Upper lobe of left lung (tissue), 4 donors: Measurements from ENCODE around the gene CCDC85B.

Source experiments
- POLR2A ChIP-seq, 4 donors: fragments of 450-650 bp; IDR thresholded peaks; one replicate each; pipeline ENCODE4 v1.5.1; 2016 to 2017; ENCODE audit warnings: antibody characterized with exemption in 4 of 4, mild to moderate bottlenecking in 2 of 4
- POLR2AphosphoS5 ChIP-seq, 2 donors: sonication (generic); formaldehyde crosslinking; IDR thresholded peaks; one replicate each; pipeline ENCODE4 v1.5.1; 2017; ENCODE audit warnings: antibody characterized with exemption in 2 of 2
- TF ChIP-seq, protein P1 (sequence below), 6 experiments: fragments of 450-650 bp in 4 of 6; fragments of 200-600 bp in 2 of 6; sonication (generic) in 2 of 6; IDR thresholded peaks; one replicate each; pipeline ENCODE4 v1.5.1; 2016 to 2019; ENCODE audit warnings: antibody characterized with exemption in 6 of 6

DNA sequence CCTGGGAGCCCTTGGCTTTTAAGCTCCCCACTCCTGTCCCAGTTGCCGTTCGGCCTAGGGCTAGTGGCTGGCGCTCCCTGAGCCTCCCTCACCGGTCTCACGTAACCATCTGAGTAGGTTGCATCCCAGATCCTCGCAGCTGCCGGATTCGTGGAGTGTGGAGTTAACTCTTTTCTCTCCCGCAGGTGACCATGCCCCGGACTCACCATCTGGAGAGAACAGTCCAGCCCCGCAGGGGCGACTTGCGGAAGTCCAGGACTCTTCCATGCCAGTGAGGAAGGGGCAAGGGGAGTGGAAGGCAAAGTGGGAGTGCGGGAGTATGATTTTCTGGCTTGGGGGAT, 29.3 kb upstream of the CCDC85B start:
- TF ChIP-seq, protein P1, sequence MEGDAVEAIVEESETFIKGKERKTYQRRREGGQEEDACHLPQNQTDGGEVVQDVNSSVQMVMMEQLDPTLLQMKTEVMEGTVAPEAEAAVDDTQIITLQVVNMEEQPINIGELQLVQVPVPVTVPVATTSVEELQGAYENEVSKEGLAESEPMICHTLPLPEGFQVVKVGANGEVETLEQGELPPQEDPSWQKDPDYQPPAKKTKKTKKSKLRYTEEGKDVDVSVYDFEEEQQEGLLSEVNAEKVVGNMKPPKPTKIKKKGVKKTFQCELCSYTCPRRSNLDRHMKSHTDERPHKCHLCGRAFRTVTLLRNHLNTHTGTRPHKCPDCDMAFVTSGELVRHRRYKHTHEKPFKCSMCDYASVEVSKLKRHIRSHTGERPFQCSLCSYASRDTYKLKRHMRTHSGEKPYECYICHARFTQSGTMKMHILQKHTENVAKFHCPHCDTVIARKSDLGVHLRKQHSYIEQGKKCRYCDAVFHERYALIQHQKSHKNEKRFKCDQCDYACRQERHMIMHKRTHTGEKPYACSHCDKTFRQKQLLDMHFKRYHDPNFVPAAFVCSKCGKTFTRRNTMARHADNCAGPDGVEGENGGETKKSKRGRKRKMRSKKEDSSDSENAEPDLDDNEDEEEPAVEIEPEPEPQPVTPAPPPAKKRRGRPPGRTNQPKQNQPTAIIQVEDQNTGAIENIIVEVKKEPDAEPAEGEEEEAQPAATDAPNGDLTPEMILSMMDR (IDR thresholded peaks at IDR 0.05), result no peak
- no peak for TF ChIP-seq POLR2AphosphoS5 (IDR thresholded peaks at IDR 0.05)
- TF ChIP-seq POLR2A (IDR thresholded peaks at IDR 0.05), result no peak
